Urinary bladder (tissue), 4 donors: ENCODE data around the gene USP24. TPM values are rescaled to one million over a fixed set of nuclear protein-coding genes. Genes with fewer than 3 reads are reported as not detected.
"Not testable (repeated sequence)": the region's sequence is repeated elsewhere in the genome, so short reads cannot be mapped to it uniquely, and the experiment has no call there.

Experiments
- DNase-seq: peaks from one replicate; pipeline ENCODE4 v3.0.0-alpha.2; 2015; ENCODE audit errors: extremely low spot score
- H3K27ac ChIP-seq: one replicate; pipeline ENCODE4 v1.5.1; 2013; ENCODE audit warnings: low read depth, mild to moderate bottlenecking, moderate library complexity
- H3K36me3 ChIP-seq: one replicate; pipeline ENCODE4 v1.6.1; 2013; ENCODE audit warnings: mild to moderate bottlenecking, moderate library complexity; ENCODE audit not compliant: insufficient read depth
- H3K4me1 ChIP-seq: one replicate; pipeline ENCODE4 v1.6.1; 2013; ENCODE audit warnings: mild to moderate bottlenecking, moderate library complexity; ENCODE audit not compliant: insufficient read depth
- H3K4me3 ChIP-seq: one replicate; pipeline ENCODE4 v1.5.1; 2013; ENCODE audit warnings: low read depth, low read length
- WGBS: extraction: QIAGEN DNeasy Blood & Tissue Kit; methylation state at CpG from one replicate; pipeline ENCODE4 v1.1.7; 2013; 5-methylcytosine and 5-hydroxymethylcytosine counted together
- polyA plus RNA-seq: library from polyadenylated mRNA; stranded (reverse); fragments of 200-250 nt; gene quantifications from one replicate; pipeline ENCODE4 v1.2.3, GENCODE V29; 2013
- total RNA-seq: library from RNA; depleted of rRNA; stranded (reverse); fragments of >200 nt; gene quantifications from one replicate; pipeline ENCODE4 v1.2.3, GENCODE V29; 2014
- donor health status: healthy with polysubstance abuse.
- donor health status: healthy.

USP24 gene
- total and polyA plus RNA-seq, 2 donors = 11.9 to 74.4 TPM

DNA sequence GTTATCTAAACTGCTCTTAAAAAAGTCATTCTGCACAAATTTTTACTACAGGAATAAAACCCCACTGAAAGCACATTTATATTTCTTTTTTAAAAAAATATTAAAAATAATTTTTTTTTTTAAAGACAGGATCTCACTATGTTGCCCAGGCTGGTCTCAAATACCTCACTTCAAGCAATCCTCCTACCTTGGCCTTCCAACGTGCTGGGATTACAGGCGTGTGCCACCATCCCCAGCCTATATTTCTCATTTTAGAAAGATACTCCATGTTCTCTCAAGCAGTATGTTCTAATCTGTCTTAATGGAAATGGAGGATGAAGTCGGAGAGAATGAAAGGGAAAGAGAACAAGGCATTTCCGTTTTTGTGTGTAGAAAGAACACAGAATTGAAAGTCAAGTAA, 17.1 kb downstream of the USP24 start:
- Histone ChIP-seq H3K27ac (no peak overlapping the region), H3K36me3 (no peaks in the 10 kb centered on the region), H3K4me1 (no peaks in the 10 kb centered on the region), H3K4me3 (no peak overlapping the region)
- WGBS = 95% methylated on average over 4 of the region's 4 CpGs
- DNase-seq = no peak

- Histone ChIP-seq H3K36me3 (no peaks in the 10 kb centered on the region), H3K4me1 (no peaks in the 10 kb centered on the region), H3K4me3 (no peak overlapping the region), H3K27ac (no peak overlapping the region)
- WGBS = 81% methylated on average over 1 of the region's 1 CpG
- no peak for DNase-seq
These were observed 18.1 kb downstream of the USP24 start for GRCh38 chr1:55197099-55197498.

DNA sequence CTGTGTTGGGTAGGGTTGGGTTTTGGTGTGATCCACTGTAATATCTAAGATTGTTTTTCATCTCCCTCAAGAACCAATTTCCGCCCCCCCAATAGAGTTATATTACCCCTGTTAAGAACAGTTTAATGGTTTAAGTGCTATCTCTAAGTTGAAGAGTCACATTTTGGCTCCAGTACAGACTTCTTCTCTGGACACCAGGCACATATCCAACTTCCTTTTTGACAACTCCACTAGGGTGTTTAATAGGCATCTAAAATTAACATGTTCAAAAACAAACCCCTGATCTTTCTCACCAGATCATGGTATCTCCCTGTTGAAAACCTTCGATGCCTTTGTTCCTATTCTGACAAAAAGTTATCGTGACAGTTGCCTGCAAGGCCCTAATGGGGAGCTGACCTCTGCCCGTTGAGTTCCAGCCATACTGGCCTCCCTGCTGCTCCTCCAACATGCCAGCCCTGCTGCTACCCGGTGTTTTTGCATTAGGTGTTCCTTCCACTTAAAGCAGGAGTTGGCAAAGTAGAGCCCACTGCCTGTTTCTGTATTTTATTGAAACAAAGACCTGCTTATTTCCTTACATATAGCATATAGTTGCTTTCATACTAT, 18.6 kb downstream of the USP24 start:
- DNase-seq = no peak
- no peaks in the 10 kb centered on the region for H3K36me3 ChIP-seq
- no peak overlapping the region for H3K4me3 ChIP-seq
- no peaks in the 10 kb centered on the region for H3K4me1 ChIP-seq
- 69% methylated on average over 5 of the region's 5 CpGs for WGBS
- no peak overlapping the region for H3K27ac ChIP-seq

- 93% methylated on average over 3 of the region's 3 CpGs for WGBS
- no peak overlapping the region for H3K4me3 ChIP-seq
- H3K4me1 ChIP-seq = no peaks in the 10 kb centered on the region
- no peak overlapping the region for H3K27ac ChIP-seq
- DNase-seq = no peak
- H3K36me3 ChIP-seq = no peaks in the 10 kb centered on the region
These were observed 19.5 kb downstream of the USP24 start for GRCh38 chr1:55195521-55196233.

DNA sequence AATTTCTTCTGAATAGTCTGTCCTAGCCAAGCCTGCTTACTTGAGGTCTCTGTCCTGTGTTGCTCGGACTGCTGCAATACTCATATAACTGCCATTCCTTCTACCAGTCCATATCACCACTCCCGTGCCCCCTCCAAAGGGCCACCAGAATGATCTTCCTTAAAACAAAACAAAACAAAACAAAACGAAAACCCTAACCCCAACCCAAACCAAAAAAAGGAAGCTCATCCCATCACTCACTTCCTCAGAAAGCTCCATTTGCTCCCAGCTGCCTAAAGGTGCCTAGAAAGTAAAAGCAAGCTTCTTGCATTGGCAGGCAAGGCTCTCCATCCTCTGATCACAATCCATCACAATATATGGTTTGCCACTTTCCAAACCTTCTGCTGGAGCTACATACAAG, 20.3 kb downstream of the USP24 start:
- no peak for DNase-seq
- Histone ChIP-seq H3K36me3 (no peaks in the 10 kb centered on the region), H3K4me1 (no peaks in the 10 kb centered on the region), H3K4me3 (no peak overlapping the region), H3K27ac (no peak overlapping the region)
- 83% methylated on average over 3 of the region's 3 CpGs for WGBS

GRCh38 chr1:55192093-55192492, 23.1 kb downstream of the USP24 start:
- no peak for DNase-seq
- no peak overlapping the region for H3K4me3 ChIP-seq
- H3K27ac ChIP-seq = no peak overlapping the region
- no peaks in the 10 kb centered on the region for H3K4me1 ChIP-seq
- no peaks in the 10 kb centered on the region for H3K36me3 ChIP-seq
- 81% methylated on average over 1 of the region's 1 CpG for WGBS

- DNase-seq, H3K4me1 ChIP-seq, H3K27ac ChIP-seq, H3K4me3 ChIP-seq, H3K36me3 ChIP-seq: not testable (repeated sequence)
- WGBS = 81% methylated on average over 11 of the region's 11 CpGs
These were observed 23.8 kb downstream of the USP24 start for GRCh38 chr1:55191219-55191952.

DNA sequence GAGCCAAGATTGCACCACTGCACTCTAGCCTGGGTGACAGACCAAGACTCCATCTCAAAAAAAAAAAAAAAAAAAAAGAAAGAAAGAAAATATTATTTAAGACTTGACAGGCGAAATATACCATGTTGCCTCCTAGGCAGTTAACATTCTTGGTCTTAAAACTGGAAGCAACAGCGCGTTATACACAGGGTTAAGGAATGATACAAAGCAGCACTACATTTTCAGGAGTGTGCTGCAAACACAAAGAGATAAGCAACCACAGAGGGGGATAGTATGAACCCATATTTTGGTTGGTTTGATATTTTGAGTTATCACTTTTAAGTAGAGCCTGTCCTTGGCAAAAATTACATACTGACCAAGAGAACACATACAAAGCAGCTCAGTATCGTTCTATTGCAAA, 25.1 kb downstream of the USP24 start:
- Histone ChIP-seq H3K4me3 (no peak overlapping the region), H3K27ac (no peak overlapping the region), H3K36me3 (no peaks in the 10 kb centered on the region), H3K4me1 (no peaks in the 10 kb centered on the region)
- 82% methylated on average over 4 of the region's 4 CpGs for WGBS
- no peak for DNase-seq

GRCh38 chr1:55188909-55189308, 26.3 kb downstream of the USP24 start:
- Histone ChIP-seq H3K4me1 (no peaks in the 10 kb centered on the region), H3K4me3 (no peak overlapping the region), H3K27ac (no peak overlapping the region), H3K36me3 (no peaks in the 10 kb centered on the region)
- no peak for DNase-seq
- WGBS = 84% methylated on average over 5 of the region's 5 CpGs

- H3K4me1 ChIP-seq = no peaks in the 10 kb centered on the region
- no peak for DNase-seq
- H3K4me3 ChIP-seq = no peak overlapping the region
- H3K36me3 ChIP-seq = no peaks in the 10 kb centered on the region
- WGBS = 88% methylated on average over 2 of the region's 2 CpGs
- H3K27ac ChIP-seq = no peak overlapping the region
These were observed 29.3 kb downstream of the USP24 start for GRCh38 chr1:55185832-55186231.

DNA sequence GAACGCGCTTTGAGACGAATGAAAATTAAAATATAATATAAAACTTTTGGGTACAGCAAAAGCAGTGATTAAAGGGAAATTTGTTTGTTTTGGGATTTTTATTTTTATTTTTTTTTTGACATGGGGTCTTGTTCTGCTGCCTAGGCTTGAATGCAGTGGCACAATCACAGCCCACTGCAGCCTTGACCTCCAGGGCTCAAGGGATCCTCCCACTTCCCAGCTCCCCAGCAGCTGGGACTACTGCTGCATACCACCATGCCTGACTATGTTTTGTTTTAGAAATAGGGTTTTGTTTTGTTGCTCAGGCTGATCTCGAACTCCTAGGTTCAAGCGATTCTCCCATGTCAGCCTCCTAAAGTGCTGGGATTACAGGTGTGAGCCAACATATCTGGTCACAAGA, 30.3 kb downstream of the USP24 start:
- Histone ChIP-seq H3K4me3 (no peak overlapping the region), H3K27ac (no peak overlapping the region), H3K4me1 (no peaks in the 10 kb centered on the region), H3K36me3 (no peaks in the 10 kb centered on the region)
- DNase-seq = no peak
- WGBS = 99% methylated on average over 5 of the region's 5 CpGs

GRCh38 chr1:55181666-55182065, 33.5 kb downstream of the USP24 start:
- Histone ChIP-seq H3K27ac (no peak overlapping the region), H3K36me3 (no peaks in the 10 kb centered on the region), H3K4me3 (no peak overlapping the region), H3K4me1 (no peaks in the 10 kb centered on the region)
- no peak for DNase-seq

- no peak overlapping the region for H3K4me3 ChIP-seq
- DNase-seq = no peak
- H3K4me1 ChIP-seq = no peaks in the 10 kb centered on the region
- WGBS = 95% methylated on average over 5 of the region's 5 CpGs
- H3K27ac ChIP-seq = no peak overlapping the region
- H3K36me3 ChIP-seq = no peaks in the 10 kb centered on the region
These were observed 35.0 kb downstream of the USP24 start for GRCh38 chr1:55180075-55180670.
